ENCODE data around the gene JARID2. TPM values are rescaled to one million over a fixed set of nuclear protein-coding genes. Genes with fewer than 3 reads are reported as not detected.

JARID2 gene
- total RNA-seq, 2 donors from 2014 or later = 8.3 to 12.8 TPM

DNA sequence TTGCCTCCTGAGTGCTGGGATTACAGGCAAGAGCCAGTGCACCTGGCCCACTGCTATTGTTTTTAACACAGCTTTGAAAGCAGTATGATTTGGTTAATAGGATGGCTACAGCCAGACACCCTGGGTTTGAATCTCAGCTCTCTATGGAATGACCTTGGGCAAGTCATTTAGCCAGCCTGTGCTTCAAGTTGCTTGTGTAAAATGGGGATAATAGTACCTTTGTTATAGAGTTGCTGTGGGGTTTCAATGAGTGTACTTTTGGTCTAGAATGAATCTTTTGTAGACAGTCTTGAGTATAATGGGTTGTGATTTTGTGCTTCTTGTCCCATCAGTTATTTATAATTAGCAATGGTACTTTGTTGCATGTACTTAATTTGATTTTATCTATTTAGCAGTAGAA is 70.9 kb downstream of the JARID2 start:
- Histone ChIP-seq H3K4me3 (no peak overlapping the region), H3K4me1 (ENCODE audit: control insufficient read depth in 1 of 2, low read depth in 2 of 2) (peaks cover 9 to 24% of the 10 kb centered on the region in 2 donors)
- ATAC-seq (ENCODE audit: insufficient number of reproducible peaks, low FRiP score, low read depth) = no peak

GRCh38 chr6:15317251-15317650 is 71.4 kb downstream of the JARID2 start:
- DNase-seq (ENCODE audit: low spot score) (no peak), ATAC-seq (ENCODE audit: insufficient number of reproducible peaks, low FRiP score, low read depth) (no peak)
- H3K4me3 ChIP-seq = no peak overlapping the region
- no peak overlapping the region for H3K27ac ChIP-seq
- no peaks in the 10 kb centered on the region for H3K36me3 ChIP-seq
- no peak for TF ChIP-seq CTCF (IDR thresholded peaks at IDR 0.05)
- no peaks in the 10 kb centered on the region for H3K27me3 ChIP-seq (replicated peaks; ENCODE audit: insufficient read depth)
- no peaks in the 10 kb centered on the region for H3K9me3 ChIP-seq
- peaks cover 7 to 19% of the 10 kb centered on the region in 2 donors for H3K4me1 ChIP-seq (ENCODE audit: control insufficient read depth in 1 of 2, low read depth in 2 of 2)

More for the DNA sequence above, 70.9 kb downstream of the JARID2 start:
- no peak for DNase-seq (ENCODE audit: low spot score)
- Histone ChIP-seq H3K27ac (no peak overlapping the region), H3K27me3 (replicated peaks; ENCODE audit: insufficient read depth) (no peaks in the 10 kb centered on the region), H3K36me3 (no peaks in the 10 kb centered on the region), H3K9me3 (no peaks in the 10 kb centered on the region)
- TF ChIP-seq CTCF (IDR thresholded peaks at IDR 0.05) = no peak

- H3K27ac ChIP-seq = no peak overlapping the region
- no peaks in the 10 kb centered on the region for H3K9me3 ChIP-seq
- no peak for ATAC-seq (ENCODE audit: insufficient number of reproducible peaks, low FRiP score, low read depth)
- no peaks in the 10 kb centered on the region for H3K27me3 ChIP-seq (replicated peaks; ENCODE audit: insufficient read depth)
- no peak for DNase-seq (ENCODE audit: low spot score)
- no peaks in the 10 kb centered on the region for H3K36me3 ChIP-seq
- H3K4me3 ChIP-seq = no peak overlapping the region
- TF ChIP-seq CTCF (IDR thresholded peaks at IDR 0.05) = no peak
- peaks cover 1 to 9% of the 10 kb centered on the region in 2 donors for H3K4me1 ChIP-seq (ENCODE audit: control insufficient read depth in 1 of 2, low read depth in 2 of 2)
These were observed 72.3 kb downstream of the JARID2 start for GRCh38 chr6:15317934-15318902.

GRCh38 chr6:15319677-15320076 is 73.8 kb downstream of the JARID2 start:
- Histone ChIP-seq H3K27me3 (replicated peaks; ENCODE audit: insufficient read depth) (no peaks in the 10 kb centered on the region), H3K27ac (no peak overlapping the region), H3K9me3 (no peaks in the 10 kb centered on the region), H3K4me3 (no peak overlapping the region), H3K4me1 (ENCODE audit: control insufficient read depth in 1 of 2, low read depth in 2 of 2) (no peaks in the 10 kb centered on the region), H3K36me3 (no peaks in the 10 kb centered on the region)
- TF ChIP-seq CTCF (IDR thresholded peaks at IDR 0.05) = no peak
- ATAC-seq (ENCODE audit: insufficient number of reproducible peaks, low FRiP score, low read depth) = no peak
- DNase-seq (ENCODE audit: low spot score) = no peak

GRCh38 chr6:15320693-15321092 is 74.8 kb downstream of the JARID2 start:
- no peaks in the 10 kb centered on the region for H3K4me1 ChIP-seq (ENCODE audit: control insufficient read depth in 1 of 2, low read depth in 2 of 2)
- H3K36me3 ChIP-seq = no peaks in the 10 kb centered on the region
- no peaks in the 10 kb centered on the region for H3K9me3 ChIP-seq
- H3K27ac ChIP-seq = no peak overlapping the region
- no peaks in the 10 kb centered on the region for H3K27me3 ChIP-seq (replicated peaks; ENCODE audit: insufficient read depth)
- no peak for TF ChIP-seq CTCF (IDR thresholded peaks at IDR 0.05)
- no peak for ATAC-seq (ENCODE audit: insufficient number of reproducible peaks, low FRiP score, low read depth)
- no peak overlapping the region for H3K4me3 ChIP-seq
- no peak for DNase-seq (ENCODE audit: low spot score)

Data from thoracic aorta (tissue), 2 donors.